HUES64 (cell line): Measurements from ENCODE around the gene PRXL2A.

Source experiments
- H3K27ac ChIP-seq: 2 replicates; pipeline ENCODE4 v1.7.0; 2013; ENCODE audit warnings: low read depth, low read length, inconsistent platforms
- H3K27me3 ChIP-seq: 2 replicates; pipeline ENCODE4 v1.6.1; 2013; ENCODE audit warnings: mild to moderate bottlenecking, low read length; ENCODE audit not compliant: insufficient read depth
- H3K36me3 ChIP-seq: 2 replicates; pipeline ENCODE4 v1.6.1; 2013; ENCODE audit warnings: mild to moderate bottlenecking, low read length; ENCODE audit not compliant: insufficient read depth
- H3K4me1 ChIP-seq: 2 replicates; pipeline ENCODE4 v1.6.1; 2013; ENCODE audit warnings: mild to moderate bottlenecking, low read length, moderate library complexity; ENCODE audit not compliant: insufficient read depth
- H3K4me3 ChIP-seq: 2 replicates; pipeline ENCODE4 v1.5.1; 2013; ENCODE audit warnings: mild to moderate bottlenecking, low read length, moderate library complexity
- H3K9ac ChIP-seq: 2 replicates; pipeline ENCODE4 v1.6.1; 2013; ENCODE audit warnings: mild to moderate bottlenecking, low read depth, low read length
- H3K9me3 ChIP-seq: 2 replicates; pipeline ENCODE4 v1.6.1; 2013; ENCODE audit warnings: low read depth, low read length; ENCODE audit not compliant: insufficient read depth
- WGBS: fragments of 150-250, 120-280 bp; methylation state at CpG from one replicate; pipeline ENCODE4 v1.1.7; 2013; ENCODE audit warnings: missing lambda C conversion rate; 5-methylcytosine and 5-hydroxymethylcytosine counted together

PRXL2A gene

DNA sequence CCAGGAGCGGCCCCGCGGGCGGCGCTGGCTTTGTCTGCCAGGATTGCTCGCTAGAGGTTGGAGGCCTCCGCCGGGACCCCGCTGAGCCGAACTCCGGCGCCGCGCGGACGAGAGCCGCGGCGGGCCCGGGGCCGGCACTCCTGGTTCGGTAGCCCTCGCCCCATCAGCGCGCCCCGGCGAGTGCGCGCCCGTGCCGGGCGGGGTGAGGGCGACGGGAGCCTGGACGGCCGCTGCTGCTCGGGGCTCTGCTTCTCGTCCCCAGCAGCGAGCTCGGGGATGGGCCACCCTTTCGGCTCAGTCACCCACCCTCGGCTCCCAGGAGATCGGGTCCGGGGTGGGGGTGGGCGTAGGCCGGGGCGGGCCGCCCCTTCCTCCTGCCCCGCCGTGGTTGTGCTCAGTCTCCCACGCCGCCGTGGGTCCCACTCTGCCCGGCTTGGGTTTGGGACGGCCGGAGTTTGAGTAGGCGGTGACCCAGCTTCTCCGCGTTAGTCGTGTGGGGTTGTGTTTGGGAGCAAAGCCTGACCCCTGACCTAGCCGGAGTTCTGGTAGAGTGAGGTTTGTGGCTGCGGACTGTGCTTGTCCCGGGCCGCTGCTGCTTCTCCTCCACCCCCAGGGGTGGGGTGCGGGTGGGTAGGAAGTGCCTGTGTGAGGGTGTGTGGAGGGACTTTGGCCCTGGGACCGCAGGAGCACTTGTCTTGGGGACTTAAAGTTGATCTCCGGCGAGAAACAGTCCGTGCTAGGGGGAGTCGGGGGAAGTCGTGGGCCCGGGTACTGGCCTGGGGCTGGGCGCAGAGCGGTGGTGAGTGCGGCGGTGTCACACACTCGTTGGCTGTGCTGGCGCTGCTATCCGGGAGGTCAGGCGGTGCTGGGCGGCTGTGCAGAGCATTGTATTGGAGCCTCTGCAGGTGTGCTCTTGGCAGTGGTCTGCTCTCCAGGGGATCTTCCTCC lies 46.4 kb downstream of the PRXL2A start:
- no peaks in the 10 kb centered on the region for H3K9me3 ChIP-seq
- peaks cover 10% of the 10 kb centered on the region for H3K27me3 ChIP-seq
- H3K36me3 ChIP-seq: no peaks in the 10 kb centered on the region
- H3K27ac ChIP-seq: peak overlapping the region; percentile 89
- WGBS: 1% methylated on average over 81 of the region's 81 CpGs
- H3K4me1 ChIP-seq: peaks cover 24% of the 10 kb centered on the region
- peak overlapping the region; percentile 88 for H3K4me3 ChIP-seq
- peak overlapping the region; percentile 91 for H3K9ac ChIP-seq

DNA sequence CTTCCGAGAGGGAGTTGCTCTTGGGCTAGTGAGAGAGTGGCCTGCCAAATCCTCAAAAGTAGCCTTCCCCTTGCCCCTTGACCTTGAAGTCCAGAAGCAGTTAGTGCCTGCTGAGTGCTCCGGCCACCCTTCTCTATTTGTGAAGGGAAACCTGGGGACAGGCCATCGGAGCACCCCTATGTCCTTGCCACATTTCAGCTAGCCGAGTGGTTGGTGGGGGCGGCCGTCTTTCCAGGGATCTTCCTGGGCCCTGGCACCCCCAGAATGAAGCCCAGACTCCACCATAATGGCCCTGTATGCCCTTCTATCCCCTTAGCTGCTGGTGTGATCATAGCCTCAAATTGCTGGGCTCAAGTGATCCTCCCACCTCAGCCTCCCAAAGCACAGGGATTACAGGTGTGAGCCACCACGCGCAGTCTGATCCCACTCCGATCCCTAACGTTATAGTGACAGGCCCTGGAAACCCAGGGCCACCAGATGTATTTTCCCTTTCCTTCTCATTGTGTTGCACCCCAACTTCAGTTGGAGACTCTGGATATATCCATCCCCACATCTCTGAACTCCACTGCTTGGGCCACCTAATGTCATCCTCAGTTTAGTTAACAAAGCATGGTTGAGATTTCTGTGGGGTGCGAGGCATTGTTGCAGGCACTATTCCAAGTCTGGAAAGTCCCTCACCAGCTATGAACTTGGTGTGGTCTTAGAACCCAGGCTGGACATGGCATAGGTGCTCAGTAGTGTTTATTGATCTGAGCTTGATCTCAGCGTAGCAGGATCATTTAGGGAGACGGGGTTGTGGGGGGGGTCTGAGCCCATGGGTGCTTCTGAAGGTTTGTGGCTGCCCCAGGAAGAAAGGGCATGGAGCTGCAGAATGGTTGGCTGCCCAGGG lies 47.4 kb downstream of the PRXL2A start:
- Histone ChIP-seq H3K4me3 (peak overlapping the region; percentile 88), H3K36me3 (no peaks in the 10 kb centered on the region), H3K4me1 (peaks cover 32% of the 10 kb centered on the region), H3K9me3 (no peaks in the 10 kb centered on the region), H3K27me3 (peaks cover 10% of the 10 kb centered on the region), H3K27ac (no peak overlapping the region), H3K9ac (peak overlapping the region; percentile 91; the same call in 1 of the 2 replicates)
- WGBS: 76% methylated on average over 13 of the region's 13 CpGs

DNA sequence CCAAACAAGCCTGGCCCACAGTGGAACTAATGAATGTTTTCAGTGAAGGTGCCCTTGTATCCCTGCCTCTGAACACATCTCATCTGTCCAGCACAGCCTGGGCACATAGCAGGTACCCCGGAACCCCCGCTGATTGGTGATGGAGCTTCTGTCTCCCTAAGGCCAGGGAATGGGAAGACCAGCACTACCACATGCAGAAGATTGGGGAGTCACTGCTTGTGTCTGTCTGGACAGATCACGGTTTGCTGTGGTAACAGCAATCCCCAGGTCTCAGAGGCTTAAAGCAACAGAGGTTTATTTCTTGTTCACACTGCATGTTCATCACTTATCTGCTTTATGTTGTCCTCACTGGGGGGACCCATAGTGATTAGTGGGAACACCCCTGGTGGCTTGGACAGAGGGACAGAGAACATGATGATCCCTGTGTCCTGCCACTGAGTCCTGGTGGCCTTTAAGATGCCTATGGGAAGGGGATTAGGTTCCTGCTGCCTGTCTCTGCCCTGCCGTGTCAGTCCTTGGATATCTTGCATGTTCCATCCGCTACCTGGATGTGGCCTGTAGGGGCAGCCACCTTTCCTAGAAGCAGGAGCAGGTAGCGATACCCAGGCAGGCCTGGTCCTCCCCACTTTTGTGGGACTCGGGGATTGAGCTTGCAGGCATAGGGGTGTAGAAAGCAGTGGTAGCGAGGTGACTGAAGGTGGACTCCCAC lies 49.4 kb downstream of the PRXL2A start:
- peaks cover 10% of the 10 kb centered on the region for H3K27me3 ChIP-seq
- no peaks in the 10 kb centered on the region for H3K36me3 ChIP-seq
- H3K9ac ChIP-seq: no peak overlapping the region
- H3K27ac ChIP-seq: no peak overlapping the region
- H3K4me1 ChIP-seq: peaks cover 46% of the 10 kb centered on the region
- no peaks in the 10 kb centered on the region for H3K9me3 ChIP-seq
- 86% methylated on average over 8 of the region's 8 CpGs for WGBS
- no peak overlapping the region for H3K4me3 ChIP-seq

DNA sequence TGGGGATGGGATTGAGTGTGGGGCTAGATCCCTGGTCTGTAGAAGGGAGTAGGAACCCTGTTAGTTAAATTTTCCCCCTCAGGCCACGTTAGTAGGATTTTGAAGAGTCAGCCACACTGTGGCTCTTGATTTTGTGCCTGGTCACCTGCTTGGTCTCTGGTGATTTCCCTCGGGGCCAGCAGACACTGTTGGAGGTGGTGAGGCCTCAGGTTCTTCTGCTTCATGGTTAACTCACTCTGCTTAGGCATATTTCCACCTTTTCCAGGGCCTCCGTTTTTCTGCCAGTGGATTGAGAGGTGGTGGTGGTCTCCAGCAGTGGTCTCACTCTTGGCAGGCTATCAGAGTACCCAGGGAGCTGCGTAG lies 49.9 kb downstream of the PRXL2A start:
- H3K27ac ChIP-seq: no peak overlapping the region
- H3K27me3 ChIP-seq: peaks cover 10% of the 10 kb centered on the region
- no peak overlapping the region for H3K9ac ChIP-seq
- H3K36me3 ChIP-seq: no peaks in the 10 kb centered on the region
- no peak overlapping the region for H3K4me3 ChIP-seq
- 90% methylated on average over 4 of the region's 4 CpGs for WGBS
- H3K4me1 ChIP-seq: peaks cover 52% of the 10 kb centered on the region
- H3K9me3 ChIP-seq: no peaks in the 10 kb centered on the region

DNA sequence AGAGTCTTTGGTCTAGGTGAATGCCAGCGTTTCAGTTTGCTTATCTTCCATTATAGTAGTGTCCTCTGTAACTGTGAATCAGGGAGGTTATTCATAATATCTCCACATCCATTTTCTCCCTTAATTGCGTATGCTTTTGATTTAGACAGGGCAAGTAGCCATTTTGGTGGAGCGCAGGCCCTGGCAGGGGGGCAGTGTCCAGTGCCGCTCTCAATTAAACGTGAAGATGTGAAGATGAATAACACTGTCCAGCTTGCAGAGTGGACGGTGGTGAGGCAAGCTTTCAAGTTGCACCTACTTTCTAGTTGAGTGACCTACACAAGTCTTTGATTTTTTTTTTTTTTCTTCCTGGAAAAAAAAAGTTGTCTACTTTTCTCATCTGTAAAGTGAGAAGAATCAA lies 50.3 kb downstream of the PRXL2A start:
- Histone ChIP-seq H3K9me3 (no peaks in the 10 kb centered on the region), H3K27me3 (peaks cover 10% of the 10 kb centered on the region), H3K4me1 (peaks cover 56% of the 10 kb centered on the region), H3K36me3 (no peaks in the 10 kb centered on the region), H3K9ac (no peak overlapping the region), H3K27ac (no peak overlapping the region), H3K4me3 (no peak overlapping the region)
- 93% methylated on average over 5 of the region's 6 CpGs for WGBS

DNA sequence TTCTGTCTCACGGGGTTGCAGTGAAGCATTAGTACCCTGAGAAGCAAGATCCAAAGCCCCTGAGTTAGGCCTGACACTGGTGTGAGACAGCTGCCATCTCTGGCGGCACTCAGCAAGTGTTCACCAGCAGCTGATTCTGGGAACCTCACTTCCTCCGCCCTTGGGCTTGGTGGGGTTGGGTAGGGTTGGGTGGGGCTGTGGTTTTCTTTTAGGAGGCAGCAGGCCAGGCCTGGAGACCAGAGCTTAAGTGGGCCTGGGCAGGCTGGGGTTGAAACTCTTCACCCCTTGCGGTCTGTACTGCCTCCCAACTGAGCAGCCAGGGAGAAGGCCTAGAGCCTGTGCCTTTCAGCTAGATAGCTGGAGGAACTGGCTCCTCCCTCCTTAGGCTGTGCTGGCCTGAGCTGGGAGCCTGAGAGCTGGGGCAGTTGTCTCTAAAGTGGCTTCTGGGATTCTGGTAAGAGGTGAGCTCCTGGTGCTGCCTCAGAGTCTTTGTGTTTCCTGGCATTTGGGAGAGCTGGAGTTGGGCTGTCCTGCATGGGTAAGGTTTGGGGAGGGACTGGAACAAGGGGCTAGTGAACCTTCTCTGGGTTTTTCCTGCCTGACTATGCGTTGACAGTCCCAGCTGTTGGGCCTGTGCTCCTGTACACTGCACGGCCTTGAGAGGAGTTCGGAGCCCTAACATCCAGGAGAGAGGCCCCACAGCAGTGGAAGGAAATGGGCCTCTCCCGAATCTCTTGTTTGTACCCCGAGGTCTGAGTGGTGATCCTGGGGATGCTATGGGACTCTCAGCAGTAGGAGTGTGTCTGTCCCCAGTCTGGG lies 50.9 kb downstream of the PRXL2A start:
- Histone ChIP-seq H3K27me3 (peaks cover 10% of the 10 kb centered on the region; the same call in 1 of the 2 replicates), H3K36me3 (no peaks in the 10 kb centered on the region), H3K4me1 (peaks cover 62% of the 10 kb centered on the region), H3K4me3 (no peak overlapping the region), H3K9me3 (no peaks in the 10 kb centered on the region), H3K9ac (peak overlapping the region; percentile 22), H3K27ac (no peak overlapping the region; the same call in 1 of the 2 replicates)
- 85% methylated on average over 9 of the region's 9 CpGs for WGBS

DNA sequence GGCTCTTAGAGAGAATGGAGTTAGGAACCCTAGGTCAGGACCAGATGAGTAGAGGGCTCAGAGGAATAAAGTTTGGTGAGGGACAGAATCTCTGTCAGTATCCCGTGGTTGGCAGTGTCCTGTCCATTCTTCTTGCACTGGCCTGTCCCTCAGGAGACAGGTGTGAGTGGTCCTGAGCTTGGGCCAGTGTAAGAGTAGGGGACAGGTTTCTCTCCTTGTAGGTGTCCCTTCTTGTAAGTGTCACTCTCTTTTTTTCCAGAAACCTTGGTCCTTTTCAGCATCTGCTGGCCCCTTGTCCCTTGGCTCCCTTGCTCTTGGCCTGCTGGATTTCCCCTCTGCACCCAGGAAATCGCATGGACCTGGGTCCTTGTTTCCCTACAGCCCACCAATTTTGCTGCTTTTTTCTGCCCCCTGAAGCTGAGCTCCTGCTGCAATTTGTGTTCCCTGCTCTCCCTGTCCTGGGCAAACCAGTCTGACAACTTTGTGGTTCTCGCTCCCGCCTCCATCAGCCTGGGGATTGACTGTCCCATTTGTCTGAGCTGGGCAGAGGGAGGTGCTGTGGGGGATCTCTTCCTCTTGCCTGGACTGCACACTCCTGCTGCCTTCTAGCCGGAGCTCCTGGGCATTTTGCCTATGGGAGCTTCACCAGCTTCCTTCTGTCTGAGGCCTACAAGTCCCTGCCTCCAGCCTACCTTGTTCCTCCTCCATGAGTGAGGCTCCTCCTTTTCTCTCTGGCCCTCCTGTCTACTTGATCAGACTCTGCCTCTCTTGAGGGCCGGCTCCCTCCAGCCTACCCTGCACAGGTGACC lies 52.3 kb downstream of the PRXL2A start:
- WGBS: 79% methylated on average over 6 of the region's 6 CpGs
- Histone ChIP-seq H3K36me3 (no peaks in the 10 kb centered on the region), H3K4me1 (peaks cover 67% of the 10 kb centered on the region), H3K4me3 (peak overlapping the region; percentile 30), H3K9me3 (no peaks in the 10 kb centered on the region), H3K27me3 (peaks cover 5% of the 10 kb centered on the region), H3K27ac (peak overlapping the region; percentile 66), H3K9ac (peak overlapping the region; percentile 42)

DNA sequence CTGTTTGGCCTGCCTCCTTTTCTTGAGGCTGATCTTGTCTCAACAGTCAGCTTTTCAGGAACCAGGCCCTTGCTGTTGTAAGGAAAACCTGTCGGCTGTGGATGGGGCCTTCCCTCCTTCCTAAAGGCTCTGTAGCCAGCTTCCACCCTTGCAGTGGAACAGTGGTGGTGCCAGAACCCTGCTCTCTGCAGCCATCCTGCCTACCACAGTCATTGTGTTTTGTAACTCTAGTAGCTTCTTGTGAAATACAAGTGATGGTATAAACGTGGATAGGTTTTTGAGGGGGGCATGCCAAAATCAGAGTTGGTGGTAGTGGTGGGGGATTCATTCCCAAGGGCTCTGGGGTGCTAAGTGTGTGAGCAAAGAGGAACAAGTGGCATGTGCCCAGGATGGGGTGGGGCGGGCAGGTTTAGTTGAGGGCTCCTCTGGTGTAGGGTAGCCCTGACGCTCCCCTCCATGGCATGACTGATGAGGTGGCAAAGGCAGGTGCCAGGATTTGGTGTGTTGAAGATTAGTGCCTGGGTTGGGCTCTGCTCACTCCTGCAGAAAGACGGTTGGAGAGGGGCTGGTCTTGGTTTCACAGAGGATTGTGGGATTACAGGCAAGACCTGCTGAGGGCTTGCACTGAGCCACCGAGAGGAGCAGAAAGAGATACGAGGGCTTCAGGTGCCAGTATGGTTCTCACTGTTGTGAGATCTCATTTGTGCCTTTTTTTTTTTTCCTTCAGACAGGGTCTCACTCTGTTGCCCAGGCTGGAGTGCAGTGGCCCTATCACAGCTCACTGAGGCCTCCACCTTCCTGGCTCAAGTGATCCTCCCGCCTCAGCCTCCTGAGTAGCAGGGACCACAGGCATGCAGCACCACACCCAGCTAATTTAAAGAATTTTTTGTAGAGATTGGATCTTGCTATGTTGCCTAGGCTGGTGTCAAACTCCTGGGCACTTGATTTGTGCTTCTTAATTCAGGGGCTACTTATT lies 53.1 kb downstream of the PRXL2A start:
- H3K9ac ChIP-seq: peak overlapping the region; percentile 34; the same call in 1 of the 2 replicates
- no peaks in the 10 kb centered on the region for H3K36me3 ChIP-seq
- peak overlapping the region; percentile 4; the same call in 1 of the 2 replicates for H3K27ac ChIP-seq
- H3K9me3 ChIP-seq: no peaks in the 10 kb centered on the region
- H3K27me3 ChIP-seq: no peaks in the 10 kb centered on the region; the same call in 1 of the 2 replicates
- H3K4me1 ChIP-seq: peaks cover 72% of the 10 kb centered on the region
- 88% methylated on average over 8 of the region's 8 CpGs for WGBS
- 0 out of 2 replicates have a peak overlapping the region, but pooled peaks have one; percentile 30 for H3K4me3 ChIP-seq
